SKM-1 treated with dmso at 0.1 percent for 144 hours (cell line): ENCODE data around the gene ZCRB1.
A peak's percentile ranks its signal among the peaks of the same experiment; 100 is the strongest.

Experiments used
- DNase-seq: peaks from one replicate; lab custom pipeline; 2025; ENCODE audit not compliant: unreplicated experiment; lab: John Stamatoyannopoulos, UW

ZCRB1 gene

DNA sequence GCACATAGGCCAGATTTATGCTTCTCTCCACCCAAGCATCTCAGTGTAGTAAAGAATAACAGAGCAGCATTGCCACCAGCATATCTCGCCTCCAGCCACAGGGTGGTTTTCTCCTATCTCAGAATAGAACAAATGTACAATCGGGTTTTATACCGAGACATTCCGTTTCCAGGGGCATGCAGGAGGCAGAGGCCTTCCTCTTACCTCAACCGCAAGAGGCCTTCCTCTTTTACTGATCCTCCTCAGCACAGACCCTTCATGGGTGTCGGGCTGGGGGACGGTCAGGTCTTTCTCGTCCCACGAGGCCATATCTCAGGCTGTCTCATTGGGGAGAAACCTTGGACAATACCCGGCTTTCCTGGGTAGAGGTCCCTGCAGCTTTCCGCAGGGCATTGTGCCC lies 4.2 kb upstream of the ZCRB1 start:
- DNase-seq: peak; percentile 1

- no peak for DNase-seq
These were observed 1.3 kb upstream of the ZCRB1 start for GRCh38 chr12:42327227-42327590.

- no peak for DNase-seq
These were observed 790 bp upstream of the ZCRB1 start for GRCh38 chr12:42326541-42327226.

DNA sequence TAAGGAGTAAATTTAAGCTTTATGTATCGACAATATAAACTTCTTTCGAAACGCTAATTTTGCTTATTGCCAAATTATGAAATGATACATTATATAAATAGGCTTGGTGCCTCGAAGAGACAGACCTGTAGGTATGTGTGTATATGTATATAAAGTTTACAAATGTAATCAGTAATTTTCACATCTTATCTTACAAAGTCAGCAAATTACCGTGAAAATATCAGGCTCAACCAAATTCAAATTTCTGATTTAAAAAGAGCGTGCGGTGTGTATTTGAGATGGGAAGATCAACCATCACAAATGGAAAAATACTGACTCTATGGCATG lies 605 bp downstream of the ZCRB1 start:
- DNase-seq: no peak

- DNase-seq: no peak
These were observed 2.0 kb downstream of the ZCRB1 start for GRCh38 chr12:42323856-42324255.

GRCh38 chr12:42322567-42322966 lies 3.3 kb downstream of the ZCRB1 start:
- DNase-seq: no peak

- no peak for DNase-seq
These were observed 5.1 kb downstream of the ZCRB1 start for GRCh38 chr12:42320796-42321195.

DNA sequence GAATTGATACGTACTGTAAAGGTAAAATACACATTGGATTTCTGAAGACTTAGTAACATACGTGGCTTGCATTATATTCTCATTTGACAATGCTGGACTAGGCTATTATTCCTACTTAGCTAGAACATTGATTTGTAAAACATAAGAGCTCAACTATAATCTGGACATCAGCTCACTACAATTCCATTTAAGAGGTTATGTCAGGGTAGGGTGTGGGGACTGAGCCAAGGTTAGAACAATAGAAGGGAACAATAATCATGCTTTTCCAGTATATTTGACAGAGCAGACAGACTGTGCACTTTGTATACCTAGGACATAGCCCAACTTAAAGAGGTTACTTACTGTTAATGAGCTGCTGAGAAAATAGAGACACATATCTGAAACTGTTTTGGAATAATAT lies 10.8 kb downstream of the ZCRB1 start:
- no peak for DNase-seq

- DNase-seq: no peak
These were observed 15.9 kb downstream of the ZCRB1 start for GRCh38 chr12:42309996-42310395.

DNA sequence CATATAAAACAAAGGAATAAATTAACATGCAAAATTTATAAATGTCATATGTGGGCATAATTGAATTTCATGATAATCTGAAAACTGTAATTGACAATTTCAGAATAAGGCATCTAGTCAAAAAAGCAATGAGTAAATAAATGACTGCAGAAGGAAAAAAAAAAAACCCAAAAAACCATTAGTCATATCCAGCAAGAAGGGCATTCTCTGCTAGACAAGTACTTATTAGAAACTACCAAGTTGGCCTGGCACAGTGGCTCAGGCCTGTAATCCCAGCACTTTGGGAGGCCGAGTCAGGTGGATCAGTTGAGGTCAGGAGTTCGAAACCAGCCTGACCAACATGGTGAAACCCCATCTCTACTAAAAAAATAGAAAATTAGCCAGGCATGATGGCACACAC lies 17.5 kb downstream of the ZCRB1 start:
- no peak for DNase-seq

- no peak for DNase-seq
These were observed 19.6 kb downstream of the ZCRB1 start for GRCh38 chr12:42306297-42306696.

- no peak for DNase-seq
These were observed 26.2 kb downstream of the ZCRB1 start for GRCh38 chr12:42299392-42300308.

- DNase-seq: no peak
These were observed 27.0 kb downstream of the ZCRB1 start for GRCh38 chr12:42298887-42299286.

GRCh38 chr12:42296503-42297109 lies 29.3 kb downstream of the ZCRB1 start:
- DNase-seq: no peak

- no peak for DNase-seq
These were observed 34.2 kb downstream of the ZCRB1 start for GRCh38 chr12:42291680-42292079.

DNA sequence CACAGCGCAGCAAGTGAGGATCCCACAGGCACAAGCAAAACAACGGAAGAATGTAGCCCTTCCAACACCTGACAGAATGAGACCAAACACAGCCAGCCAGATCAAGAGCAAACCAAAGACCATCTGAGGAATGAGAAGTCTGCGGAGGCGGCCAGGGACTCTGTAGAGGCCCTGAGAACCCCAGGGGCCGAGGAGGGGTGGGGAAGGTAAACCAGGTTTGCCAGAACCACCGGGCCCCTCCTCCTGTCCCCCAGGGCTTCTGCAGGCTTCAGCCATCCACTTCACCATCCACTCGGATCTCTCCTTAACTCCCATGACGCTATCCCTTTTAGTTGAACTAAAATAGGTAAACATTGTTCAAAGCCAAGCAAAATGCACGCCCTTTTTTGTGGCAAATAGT lies 37.4 kb downstream of the ZCRB1 start:
- DNase-seq: no peak

- no peak for DNase-seq
These were observed 39.2 kb downstream of the ZCRB1 start for GRCh38 chr12:42286741-42287140.

DNA sequence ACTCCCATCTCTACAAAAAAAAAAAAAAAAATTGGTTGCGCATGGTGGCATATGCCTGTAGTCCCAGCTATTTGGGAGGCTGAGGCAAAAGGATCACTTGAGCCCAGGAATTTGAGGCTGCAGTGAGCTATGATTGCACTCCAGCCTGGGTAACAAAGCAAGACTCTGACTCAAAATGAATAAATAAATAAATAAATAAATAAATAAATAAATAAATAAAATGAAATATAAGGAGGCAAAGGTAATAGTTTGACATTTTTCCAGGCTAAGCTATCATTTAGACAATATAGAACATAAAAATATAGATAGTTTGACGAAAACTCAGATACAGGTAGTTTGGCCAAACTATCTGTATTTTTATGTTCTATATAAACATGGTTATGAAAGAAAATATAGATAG lies 40.5 kb downstream of the ZCRB1 start:
- no peak for DNase-seq

DNA sequence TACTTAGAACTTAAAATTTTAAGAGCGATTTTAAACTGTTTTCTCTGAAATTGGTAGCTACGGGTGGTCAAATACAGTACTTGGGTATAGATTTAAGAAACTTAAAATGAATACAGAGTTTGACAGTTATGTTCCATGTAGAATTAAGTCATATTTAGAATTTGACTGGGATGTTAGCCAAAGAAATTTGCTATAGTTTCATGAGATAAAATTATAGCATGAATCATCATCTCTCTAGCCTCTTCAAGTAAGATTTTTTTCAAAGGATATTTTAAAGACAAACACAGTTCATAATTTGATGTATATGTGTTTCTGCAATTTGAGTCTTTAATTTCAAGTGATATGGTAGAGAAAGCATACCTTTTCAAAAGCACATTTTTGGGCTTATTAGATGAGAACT lies 41.0 kb downstream of the ZCRB1 start:
- no peak for DNase-seq

GRCh38 chr12:42284157-42284556 lies 41.7 kb downstream of the ZCRB1 start:
- DNase-seq: peak; percentile 12

GRCh38 chr12:42283739-42284138 lies 42.2 kb downstream of the ZCRB1 start:
- DNase-seq: peak; percentile 7

GRCh38 chr12:42282294-42282693 lies 43.6 kb downstream of the ZCRB1 start:
- no peak for DNase-seq
